ENCODE results near the gene IQSEC1. TPM values are rescaled to one million over a fixed set of nuclear protein-coding genes. Genes with fewer than 3 reads are reported as not detected.

Gene IQSEC1
- polyA plus RNA-seq, 2 of the 4 experiments (the other 2 are of a cell fraction) = 3.7 to 10.7 TPM

DNA sequence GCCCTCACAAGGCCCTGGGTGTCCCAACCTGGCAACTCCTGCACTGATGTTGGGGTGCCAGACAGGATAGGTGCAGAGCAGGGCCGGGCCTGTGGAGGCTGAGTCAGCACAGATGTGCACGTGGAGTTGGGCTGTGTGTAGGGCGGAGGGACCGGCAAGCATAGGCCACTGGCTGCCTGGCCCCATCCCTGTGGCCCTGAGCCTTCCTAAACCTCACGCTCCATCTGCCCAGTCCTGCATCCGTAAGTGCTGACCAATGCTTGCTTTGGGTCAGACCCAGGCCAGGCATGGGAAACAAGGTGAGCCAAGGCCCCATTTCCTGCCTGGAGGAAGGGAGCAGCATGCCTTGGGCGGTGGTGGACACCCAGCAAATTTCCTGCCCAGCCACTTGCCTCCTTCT, 5.8 kb upstream of the IQSEC1 start:
- POLR2A ChIA-PET = no interaction called here
- no peaks in the 10 kb centered on the region for H3K9me3 ChIP-seq
- no peak overlapping the region for H3K4me3 ChIP-seq
- no peaks in the 10 kb centered on the region for H3K4me1 ChIP-seq
- FAIRE-seq = no peak
- H3K4me2 ChIP-seq = no peak overlapping the region
- CTCF ChIA-PET = interaction anchor here (1.0 to 1.5 kb wide), 2 partner anchors 9 to 13 kb away, joined by 3 to 7 read pairs; no protein-coding TSS in a partner anchor
- 73% methylated on average over 7 of the region's 7 CpGs for WGBS (ENCODE audit: missing lambda C conversion rate)
- TF ChIP-seq MAFK (IDR thresholded peaks at IDR 0.05; ENCODE audit: partially characterized antibody) (peak; percentile 4), ZNF302 (CRISPR knock-in tag; IDR thresholded peaks at IDR 0.05) (no peak)
- no peak for DNase-seq (ENCODE audit: low read depth in 1 of 2, low spot score in 1 of 2)
- H3K27ac ChIP-seq = no peak overlapping the region
- ATAC-seq = no peak

DNA sequence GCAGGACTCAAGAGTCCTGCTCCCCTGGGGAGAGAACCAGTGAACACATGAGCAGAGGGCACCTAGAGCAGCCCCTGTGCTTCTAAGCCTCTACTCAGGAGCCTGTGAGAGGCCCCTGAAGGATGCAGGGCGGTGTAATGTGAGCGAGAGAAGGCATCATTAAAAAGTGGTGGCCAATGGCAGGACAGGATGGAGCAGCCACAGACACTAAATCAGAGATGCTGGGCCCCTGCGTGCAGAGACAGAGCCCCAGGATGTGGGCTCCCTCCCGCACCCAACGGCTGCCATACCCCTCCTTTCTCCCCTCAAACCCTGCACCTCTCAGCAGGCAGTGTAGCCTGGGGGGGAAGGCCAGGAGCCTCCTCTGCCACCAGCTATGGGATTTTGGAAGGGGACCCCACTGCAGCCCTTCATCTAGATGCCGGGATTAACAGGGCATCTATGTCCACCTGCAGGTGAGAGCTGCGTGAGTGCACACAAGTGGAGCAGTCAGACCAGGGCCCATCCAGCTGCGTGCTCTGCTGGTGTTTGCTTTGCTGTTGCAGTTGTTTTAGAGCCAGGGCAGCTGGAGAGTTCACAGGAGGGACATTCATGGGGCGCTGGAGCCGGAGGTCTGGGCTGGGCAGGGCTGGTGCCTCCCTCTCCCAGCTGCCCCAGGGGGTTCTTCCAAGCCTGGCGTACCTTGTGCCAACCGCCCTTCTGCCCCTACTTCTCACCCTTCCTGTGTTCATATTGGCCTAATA, 5.1 kb upstream of the IQSEC1 start:
- ATAC-seq = no peak
- POLR2A ChIA-PET = no interaction called here

DNA sequence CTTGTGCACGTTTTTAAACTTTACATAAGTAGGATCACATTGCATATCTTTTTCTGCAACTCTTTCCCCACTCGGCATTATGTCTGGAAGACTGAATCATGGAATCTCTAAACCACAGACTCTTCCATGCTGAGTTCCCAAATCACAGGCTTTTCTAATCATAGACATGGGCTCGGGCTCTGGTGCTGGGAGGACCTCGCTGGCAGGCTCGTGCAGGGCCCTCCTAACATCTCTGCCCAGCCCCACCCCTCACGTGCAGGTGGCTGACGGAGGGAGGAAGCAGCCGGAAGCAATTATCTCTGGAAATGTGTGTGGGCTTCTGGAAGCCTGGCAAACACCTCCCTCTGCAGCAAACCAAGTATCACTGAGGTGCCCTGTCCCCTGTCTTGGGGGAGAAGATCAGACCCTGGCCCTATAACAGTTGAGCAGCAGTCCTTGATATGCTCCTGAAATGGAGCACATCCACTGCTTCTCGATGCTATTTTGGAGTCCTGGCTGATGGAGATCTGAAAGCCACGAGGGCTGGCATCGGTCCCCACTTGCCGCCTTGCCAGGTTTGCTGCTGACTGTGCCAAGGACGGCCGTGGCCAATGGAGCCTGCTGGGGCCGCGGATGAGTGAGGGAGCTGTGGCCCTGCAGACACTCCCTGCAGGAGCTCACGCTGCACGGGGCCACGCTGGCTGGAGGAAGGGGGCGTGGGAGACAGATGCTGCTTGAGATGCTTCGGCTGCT, 4.4 kb upstream of the IQSEC1 start:
- no peak for FAIRE-seq

More for the DNA sequence above, 5.1 kb upstream of the IQSEC1 start:
- no peak for DNase-seq (ENCODE audit: low read depth in 1 of 2, low spot score in 1 of 2)
- H3K4me1 ChIP-seq = no peaks in the 10 kb centered on the region
- TF ChIP-seq, protein P1, sequence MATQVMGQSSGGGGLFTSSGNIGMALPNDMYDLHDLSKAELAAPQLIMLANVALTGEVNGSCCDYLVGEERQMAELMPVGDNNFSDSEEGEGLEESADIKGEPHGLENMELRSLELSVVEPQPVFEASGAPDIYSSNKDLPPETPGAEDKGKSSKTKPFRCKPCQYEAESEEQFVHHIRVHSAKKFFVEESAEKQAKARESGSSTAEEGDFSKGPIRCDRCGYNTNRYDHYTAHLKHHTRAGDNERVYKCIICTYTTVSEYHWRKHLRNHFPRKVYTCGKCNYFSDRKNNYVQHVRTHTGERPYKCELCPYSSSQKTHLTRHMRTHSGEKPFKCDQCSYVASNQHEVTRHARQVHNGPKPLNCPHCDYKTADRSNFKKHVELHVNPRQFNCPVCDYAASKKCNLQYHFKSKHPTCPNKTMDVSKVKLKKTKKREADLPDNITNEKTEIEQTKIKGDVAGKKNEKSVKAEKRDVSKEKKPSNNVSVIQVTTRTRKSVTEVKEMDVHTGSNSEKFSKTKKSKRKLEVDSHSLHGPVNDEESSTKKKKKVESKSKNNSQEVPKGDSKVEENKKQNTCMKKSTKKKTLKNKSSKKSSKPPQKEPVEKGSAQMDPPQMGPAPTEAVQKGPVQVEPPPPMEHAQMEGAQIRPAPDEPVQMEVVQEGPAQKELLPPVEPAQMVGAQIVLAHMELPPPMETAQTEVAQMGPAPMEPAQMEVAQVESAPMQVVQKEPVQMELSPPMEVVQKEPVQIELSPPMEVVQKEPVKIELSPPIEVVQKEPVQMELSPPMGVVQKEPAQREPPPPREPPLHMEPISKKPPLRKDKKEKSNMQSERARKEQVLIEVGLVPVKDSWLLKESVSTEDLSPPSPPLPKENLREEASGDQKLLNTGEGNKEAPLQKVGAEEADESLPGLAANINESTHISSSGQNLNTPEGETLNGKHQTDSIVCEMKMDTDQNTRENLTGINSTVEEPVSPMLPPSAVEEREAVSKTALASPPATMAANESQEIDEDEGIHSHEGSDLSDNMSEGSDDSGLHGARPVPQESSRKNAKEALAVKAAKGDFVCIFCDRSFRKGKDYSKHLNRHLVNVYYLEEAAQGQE (IDR thresholded peaks at IDR 0.05) = no peak
- no peak for TF ChIP-seq CBX2 (IDR thresholded peaks at IDR 0.05; ENCODE audit: borderline replicate concordance, low read depth)
- no peak for TF ChIP-seq HEYL (CRISPR knock-in tag; IDR thresholded peaks at IDR 0.05)
- TF ChIP-seq, protein P2, sequence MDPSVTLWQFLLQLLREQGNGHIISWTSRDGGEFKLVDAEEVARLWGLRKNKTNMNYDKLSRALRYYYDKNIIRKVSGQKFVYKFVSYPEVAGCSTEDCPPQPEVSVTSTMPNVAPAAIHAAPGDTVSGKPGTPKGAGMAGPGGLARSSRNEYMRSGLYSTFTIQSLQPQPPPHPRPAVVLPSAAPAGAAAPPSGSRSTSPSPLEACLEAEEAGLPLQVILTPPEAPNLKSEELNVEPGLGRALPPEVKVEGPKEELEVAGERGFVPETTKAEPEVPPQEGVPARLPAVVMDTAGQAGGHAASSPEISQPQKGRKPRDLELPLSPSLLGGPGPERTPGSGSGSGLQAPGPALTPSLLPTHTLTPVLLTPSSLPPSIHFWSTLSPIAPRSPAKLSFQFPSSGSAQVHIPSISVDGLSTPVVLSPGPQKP (IDR thresholded peaks at IDR 0.05; ENCODE audit: low read depth, low read length) = no peak
- TF ChIP-seq ZC3H11A (IDR thresholded peaks at IDR 0.05) = no peak
- no peak for TF ChIP-seq KDM1A (IDR thresholded peaks at IDR 0.05; ENCODE audit: low read depth)
- TF ChIP-seq MYC (IDR thresholded peaks at IDR 0.05; ENCODE audit: borderline replicate concordance, low read length) = no peak
- TF ChIP-seq POLR2A (IDR thresholded peaks at IDR 0.05; ENCODE audit: low read length) = no peak
- H3K9me3 ChIP-seq = no peaks in the 10 kb centered on the region
- H3K27ac ChIP-seq = no peak overlapping the region
- WGBS (ENCODE audit: missing lambda C conversion rate) = 78% methylated on average over 12 of the region's 12 CpGs
- CTCF ChIA-PET = interaction anchor here (1.5 kb wide), 1 partner anchor 13 kb away, joined by 7 read pairs; no protein-coding TSS in a partner anchor
- no peak overlapping the region for H3K4me2 ChIP-seq
- FAIRE-seq = no peak
- no peak overlapping the region for H3K4me3 ChIP-seq

More for the DNA sequence above, 4.4 kb upstream of the IQSEC1 start:
- no peak overlapping the region for H3K4me2 ChIP-seq
- ATAC-seq = no peak
- no peaks in the 10 kb centered on the region for H3K9me3 ChIP-seq
- 59% methylated on average over 10 of the region's 21 CpGs for WGBS (ENCODE audit: missing lambda C conversion rate)
- H3K27ac ChIP-seq = no peak overlapping the region
- CTCF ChIA-PET = interaction anchor here (1.5 kb wide), 1 partner anchor 14 kb away, joined by 7 read pairs; no protein-coding TSS in a partner anchor
- no peaks in the 10 kb centered on the region for H3K4me1 ChIP-seq
- no peak for DNase-seq (ENCODE audit: low read depth in 1 of 2, low spot score in 1 of 2)
- TF ChIP-seq, protein P2 (IDR thresholded peaks at IDR 0.05; ENCODE audit: low read depth, low read length) = no peak
- TF ChIP-seq HOXB13 (CRISPR knock-in tag; IDR thresholded peaks at IDR 0.05; ENCODE audit: low read depth) = no peak
- TF ChIP-seq EHMT2 (IDR thresholded peaks at IDR 0.05; ENCODE audit: low read depth) = no peak
- TF ChIP-seq KDM1A (IDR thresholded peaks at IDR 0.05; ENCODE audit: low read depth) = no peak
- TF ChIP-seq NPAS2 (CRISPR knock-in tag; IDR thresholded peaks at IDR 0.05; ENCODE audit: borderline replicate concordance) = no peak
- H3K4me3 ChIP-seq = no peak overlapping the region
- POLR2A ChIA-PET = no interaction called here

Measured in A549 (cell line).